Cortex of kidney (tissue), 1 donor: ENCODE data around the gene TMEM33.

ENCODE experiments used
- DNase-seq: peaks from one replicate; lab custom pipeline; 2025; lab: John Stamatoyannopoulos, UW

The TMEM33 gene

GRCh38 chr4:41940834-41941233 lies 5.6 kb downstream of the TMEM33 start:
- DNase-seq = no peak

- DNase-seq = no peak
These were observed 8.3 kb downstream of the TMEM33 start for GRCh38 chr4:41943506-41943905.

DNA sequence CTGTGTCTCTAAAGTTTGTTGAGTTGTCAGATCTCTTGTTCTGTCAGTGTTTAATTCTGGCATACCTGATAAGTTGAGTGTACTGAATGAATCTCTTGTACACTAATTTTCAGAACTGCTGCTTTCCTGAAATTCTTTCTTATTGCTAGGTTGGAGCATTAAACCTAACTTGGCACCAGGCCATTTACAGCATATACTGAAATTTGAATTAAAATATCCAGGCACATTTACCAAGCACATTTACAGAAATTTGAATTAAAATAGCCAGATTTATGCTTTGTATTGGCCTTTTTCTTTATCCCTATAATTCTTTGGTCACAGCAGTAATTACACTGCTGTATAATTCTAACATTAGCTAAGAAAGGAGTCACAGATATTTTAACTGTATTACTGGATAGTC lies 8.9 kb downstream of the TMEM33 start:
- no peak for DNase-seq

DNA sequence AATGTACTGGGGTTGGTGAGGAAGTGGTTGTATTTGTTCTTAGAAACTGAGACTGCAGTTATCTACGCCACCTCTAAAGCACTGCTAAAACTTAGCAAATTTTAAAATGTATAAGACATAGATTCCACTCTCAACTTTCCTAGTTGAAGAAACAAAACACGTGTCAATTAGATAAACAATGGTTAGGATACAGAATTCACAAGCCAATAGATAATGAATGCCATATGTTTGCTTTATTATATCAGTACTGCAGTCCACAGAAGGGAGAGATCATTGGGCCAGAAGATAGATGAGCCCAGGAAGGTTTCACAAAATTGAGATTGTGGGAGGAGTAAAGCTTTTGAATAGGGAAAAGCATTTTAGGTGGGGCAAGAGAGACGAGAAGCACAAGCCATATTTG lies 14.3 kb downstream of the TMEM33 start:
- no peak for DNase-seq

- DNase-seq = no peak
These were observed 22.4 kb downstream of the TMEM33 start for GRCh38 chr4:41957634-41958033.

- no peak for DNase-seq
These were observed 27.9 kb downstream of the TMEM33 start for GRCh38 chr4:41963105-41963504.

GRCh38 chr4:41964401-41964800 lies 29.2 kb downstream of the TMEM33 start:
- DNase-seq = no peak

- DNase-seq = no peak
These were observed 32.2 kb downstream of the TMEM33 start for GRCh38 chr4:41967392-41967791.

- DNase-seq = no peak
These were observed 34.4 kb downstream of the TMEM33 start for GRCh38 chr4:41969671-41970070.

DNA sequence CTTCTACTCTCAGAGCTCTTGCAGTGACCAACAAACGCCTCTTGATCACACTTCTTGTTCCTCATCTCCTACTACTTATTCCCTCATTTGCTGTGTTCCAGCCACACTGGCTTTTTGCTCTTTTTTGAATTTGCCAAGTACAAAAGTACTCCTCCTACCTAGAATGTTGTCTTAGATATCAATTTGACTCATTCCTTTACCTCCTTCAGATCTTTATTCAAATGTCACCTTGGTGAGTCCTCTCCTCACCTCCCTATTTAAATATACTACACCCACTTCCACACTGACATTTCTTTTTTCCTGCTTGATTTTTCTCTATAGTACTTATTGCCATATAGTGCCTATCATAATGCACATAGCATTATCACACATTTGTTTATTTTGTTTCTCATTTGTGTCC lies 40.1 kb downstream of the TMEM33 start:
- no peak for DNase-seq

GRCh38 chr4:41976775-41977516 lies 41.7 kb downstream of the TMEM33 start:
- no peak for DNase-seq

GRCh38 chr4:41977709-41978108 lies 42.5 kb downstream of the TMEM33 start:
- DNase-seq = no peak

DNA sequence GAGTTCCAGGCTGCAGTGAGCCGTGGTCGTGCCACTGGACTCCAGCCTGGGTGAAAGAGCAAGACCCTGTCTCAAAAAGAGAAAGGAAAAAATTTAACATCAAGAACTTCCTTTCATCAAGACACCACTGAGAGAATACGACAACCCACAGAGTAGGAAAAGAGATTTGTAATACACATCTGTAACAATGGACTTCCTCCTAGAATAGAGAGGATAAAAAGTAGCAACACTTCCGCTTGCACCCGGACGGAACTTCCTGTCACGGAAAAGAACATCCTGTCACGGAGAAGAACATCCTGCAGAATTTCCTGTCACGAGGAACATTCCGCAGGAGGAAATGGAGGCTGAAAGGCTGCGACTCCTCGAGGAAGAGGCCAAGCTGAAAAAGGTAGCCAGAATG lies 46.2 kb downstream of the TMEM33 start, which contains the start of gene DCAF4L1:
Gene DCAF4L1, plus strand, starts transcription at position 301 of the 400 bp plus-strand sequence. Its CDS starts 37 bp downstream, at position 338.
- no peak for DNase-seq

- no peak for DNase-seq
These were observed 47.5 kb downstream of the TMEM33 start for GRCh38 chr4:41982716-41983115.

DNA sequence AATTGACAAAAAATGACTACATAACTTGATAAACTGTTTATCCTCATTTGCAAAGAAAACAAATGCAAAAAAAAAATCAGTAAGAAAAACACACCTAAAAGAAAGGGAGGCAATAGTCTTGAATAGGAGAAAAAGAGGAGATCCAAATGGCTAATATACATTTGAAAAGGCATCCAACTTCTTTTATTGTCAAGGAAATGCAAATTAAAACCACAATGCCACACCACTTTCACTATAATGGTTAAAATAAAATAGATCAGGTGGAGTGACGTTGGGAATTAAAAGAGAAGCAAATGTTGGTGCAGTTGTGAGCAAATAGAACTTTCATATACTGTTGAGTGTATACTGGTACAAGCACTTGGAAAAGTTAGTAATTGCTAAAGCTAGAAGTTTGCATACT lies 49.9 kb downstream of the TMEM33 start:
- DNase-seq = no peak

- no peak for DNase-seq
These were observed 54.8 kb downstream of the TMEM33 start for GRCh38 chr4:41989994-41990364.

GRCh38 chr4:41990365-41991111 lies 55.3 kb downstream of the TMEM33 start, which contains the start of gene SLC30A9:
SLC30A9 (plus strand) TSS chr4:41990530; CDS start chr4:41990652, 122 bp downstream.
- DNase-seq = no peak

DNA sequence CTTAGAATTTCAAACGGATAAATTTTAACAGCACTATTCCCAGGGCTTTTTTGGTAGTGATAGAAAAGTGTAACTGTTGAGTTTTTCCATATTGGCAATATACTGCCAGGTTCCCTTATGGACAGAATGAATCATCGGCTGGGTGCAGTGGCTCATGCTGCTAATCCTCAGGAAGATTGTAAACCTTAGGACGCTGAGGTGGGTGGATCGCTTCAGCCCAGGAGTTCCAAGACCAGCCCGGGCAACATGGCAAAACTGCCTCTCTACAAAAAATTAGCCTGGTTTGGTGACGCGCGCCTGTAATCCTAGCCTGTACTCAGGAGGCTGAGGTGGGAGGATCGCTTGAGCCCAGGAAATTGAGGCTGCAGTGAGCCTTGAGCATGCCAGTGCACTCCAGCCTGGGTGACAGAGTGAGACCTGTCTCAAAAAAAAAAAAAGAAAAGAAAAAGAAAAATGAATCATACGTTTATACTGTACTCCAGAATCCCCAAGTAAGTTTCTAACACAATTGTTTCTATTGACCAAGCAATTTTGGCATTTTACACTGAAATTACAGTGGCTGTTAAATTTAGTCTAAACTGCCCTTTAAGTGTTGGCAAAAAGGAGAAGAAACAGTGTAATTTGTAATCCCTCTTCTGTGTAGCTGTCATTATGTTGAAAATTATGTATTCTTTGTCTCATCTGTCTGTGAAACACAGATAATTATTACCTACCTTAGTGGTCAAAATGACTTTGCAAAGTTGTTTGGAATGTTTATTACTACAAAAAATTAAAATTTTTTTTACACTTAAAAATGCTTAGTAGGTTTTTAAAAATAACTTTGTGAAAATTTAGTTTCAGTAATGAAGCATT lies 56.9 kb downstream of the TMEM33 start:
- DNase-seq = no peak

- DNase-seq = no peak
These were observed 58.0 kb downstream of the TMEM33 start for GRCh38 chr4:41992967-41993857.

DNA sequence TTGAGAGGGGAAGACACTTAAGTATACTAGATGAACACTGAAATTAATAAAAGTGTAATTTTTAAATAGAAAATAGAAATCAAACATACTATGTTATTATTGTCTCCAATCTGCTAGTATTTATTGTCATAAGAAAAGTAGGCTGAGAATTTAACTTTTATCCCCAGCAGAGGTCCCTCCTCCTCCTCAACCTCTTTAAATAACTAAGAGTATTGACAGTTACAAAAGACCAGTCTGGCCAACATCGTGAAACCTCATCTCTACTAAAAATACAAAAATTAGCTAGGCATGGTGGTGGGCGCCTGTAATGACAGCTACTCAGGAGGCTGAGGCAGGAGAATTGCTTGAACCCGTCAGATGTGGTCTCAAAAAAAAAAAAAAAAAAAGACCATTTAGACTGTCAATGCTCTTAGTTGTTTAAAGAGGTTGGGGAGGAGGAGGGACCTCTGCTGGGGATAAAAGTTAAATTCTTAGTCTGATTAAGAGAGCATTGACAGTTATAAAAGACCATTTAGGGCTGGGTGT lies 59.3 kb downstream of the TMEM33 start:
- DNase-seq = no peak

DNA sequence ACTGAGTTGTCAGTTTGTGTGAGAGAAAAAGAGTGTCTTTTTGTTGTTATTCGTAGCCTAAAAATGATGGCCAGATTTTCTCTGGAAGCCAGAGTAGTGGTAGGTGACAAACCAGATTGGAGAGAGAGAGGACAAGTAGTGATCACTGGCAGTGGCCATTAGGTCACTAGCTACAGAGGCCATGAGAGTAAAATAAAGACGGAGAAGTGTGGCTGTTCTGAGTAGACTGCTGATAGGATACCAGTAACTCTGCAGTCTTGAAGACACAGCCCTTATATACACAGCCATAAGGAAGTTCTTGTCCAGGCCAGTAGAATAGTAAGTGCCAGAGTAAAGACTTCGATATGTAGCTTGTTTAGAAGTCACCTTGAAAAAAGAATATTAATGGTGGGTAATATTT lies 62.8 kb downstream of the TMEM33 start:
- DNase-seq = no peak
